Duodenal mucosa (tissue), 2 donors: ENCODE measurements around the gene ZFPM1.

Experiments
- H3K27ac ChIP-seq: one replicate; pipeline ENCODE4 v1.7.0; 2013; ENCODE audit warnings: low read depth, low read length
- H3K27me3 ChIP-seq, 2 donors: one replicate each; pipeline ENCODE4 v1.7.0; 2013; ENCODE audit warnings: low read length in 2 of 2, control low read depth in 1 of 2; ENCODE audit not compliant: insufficient read depth in 2 of 2, control insufficient read depth in 1 of 2
- H3K36me3 ChIP-seq, 2 donors: one replicate each; pipeline ENCODE4 v1.7.0; 2013; ENCODE audit warnings: low read length in 2 of 2, control low read depth in 1 of 2; ENCODE audit not compliant: insufficient read depth in 2 of 2, control insufficient read depth in 1 of 2
- H3K4me1 ChIP-seq, 2 donors: one replicate each; pipeline ENCODE4 v1.7.0; 2013; ENCODE audit warnings: low read length in 2 of 2, control low read depth in 1 of 2; ENCODE audit not compliant: insufficient read depth in 2 of 2, control insufficient read depth in 1 of 2
- H3K4me3 ChIP-seq, 2 donors: one replicate each; pipeline ENCODE4 v1.7.0; 2013; ENCODE audit warnings: low read length in 2 of 2, low read depth in 1 of 2
- H3K9ac ChIP-seq, 2 donors: one replicate each; pipeline ENCODE4 v1.7.0; 2013; ENCODE audit warnings: low read length in 2 of 2, low read depth in 1 of 2
- H3K9me3 ChIP-seq, 2 donors: one replicate each; pipeline ENCODE4 v1.7.0; 2013; ENCODE audit warnings: low read length in 2 of 2, control low read depth in 1 of 2; ENCODE audit not compliant: control insufficient read depth in 1 of 2

The ZFPM1 gene

GRCh38 chr16:88417684-88418476 lies 35.2 kb upstream of the ZFPM1 start:
- H3K9ac ChIP-seq = no peak overlapping the region
- H3K27me3 ChIP-seq = peaks cover 3 to 5% of the 10 kb centered on the region in 2 donors
- no peaks in the 10 kb centered on the region for H3K36me3 ChIP-seq
- no peaks in the 10 kb centered on the region for H3K4me1 ChIP-seq
- H3K9me3 ChIP-seq = no peaks in the 10 kb centered on the region
- no peak overlapping the region for H3K4me3 ChIP-seq
- H3K27ac ChIP-seq = no peak overlapping the region

DNA sequence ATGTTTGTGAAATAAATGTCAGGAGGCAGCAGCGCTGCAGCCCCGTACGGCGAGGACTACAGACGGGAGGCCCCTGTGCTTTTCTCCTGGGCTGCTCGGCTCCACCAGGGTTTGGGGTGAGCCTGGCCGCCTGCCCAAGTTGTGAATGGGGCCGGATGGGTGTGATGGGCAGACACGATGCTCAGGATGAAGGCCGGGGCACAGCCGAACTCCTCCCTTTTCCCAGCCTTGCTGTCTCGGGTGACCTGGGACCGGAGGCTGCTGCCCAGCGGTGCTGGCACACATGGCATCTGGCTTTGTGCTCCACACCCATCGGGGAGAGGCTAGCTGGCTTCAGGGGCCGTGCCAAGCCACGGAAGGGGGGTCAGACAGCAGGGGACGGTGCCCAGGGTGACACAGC lies 34.2 kb upstream of the ZFPM1 start:
- no peak overlapping the region for H3K4me3 ChIP-seq
- H3K4me1 ChIP-seq = no peaks in the 10 kb centered on the region
- no peaks in the 10 kb centered on the region for H3K36me3 ChIP-seq
- peaks cover 3 to 5% of the 10 kb centered on the region in 2 donors for H3K27me3 ChIP-seq
- no peak overlapping the region for H3K27ac ChIP-seq
- H3K9ac ChIP-seq = no peak overlapping the region
- H3K9me3 ChIP-seq = no peaks in the 10 kb centered on the region

- H3K9ac ChIP-seq = no peak overlapping the region
- no peaks in the 10 kb centered on the region for H3K4me1 ChIP-seq
- H3K36me3 ChIP-seq = no peaks in the 10 kb centered on the region
- no peaks in the 10 kb centered on the region for H3K9me3 ChIP-seq
- peaks cover 3 to 5% of the 10 kb centered on the region in 2 donors for H3K27me3 ChIP-seq
- no peak overlapping the region for H3K4me3 ChIP-seq
- H3K27ac ChIP-seq = no peak overlapping the region
Measured at GRCh38 chr16:88419790-88420189, 33.3 kb upstream of the ZFPM1 start.

DNA sequence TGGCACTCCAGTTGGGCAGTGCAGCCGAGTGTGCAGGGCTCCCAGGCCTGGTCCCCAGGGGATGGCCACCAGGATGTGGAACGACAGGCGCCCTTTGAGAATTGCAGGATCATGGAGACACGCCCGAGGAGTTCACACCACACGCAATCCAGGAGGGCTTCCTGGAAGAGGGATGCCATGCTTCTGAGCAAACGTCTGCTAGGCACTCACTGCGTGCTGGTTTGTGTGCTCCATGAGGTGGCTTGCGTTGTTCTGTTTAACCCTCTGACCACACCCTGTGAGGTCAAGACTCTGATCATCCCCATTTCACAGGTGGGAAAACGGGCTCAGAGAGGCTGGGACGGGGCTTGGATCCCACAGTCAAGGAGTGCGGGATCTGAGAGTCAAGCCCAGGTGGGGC lies 32.6 kb upstream of the ZFPM1 start:
- H3K27ac ChIP-seq = no peak overlapping the region

DNA sequence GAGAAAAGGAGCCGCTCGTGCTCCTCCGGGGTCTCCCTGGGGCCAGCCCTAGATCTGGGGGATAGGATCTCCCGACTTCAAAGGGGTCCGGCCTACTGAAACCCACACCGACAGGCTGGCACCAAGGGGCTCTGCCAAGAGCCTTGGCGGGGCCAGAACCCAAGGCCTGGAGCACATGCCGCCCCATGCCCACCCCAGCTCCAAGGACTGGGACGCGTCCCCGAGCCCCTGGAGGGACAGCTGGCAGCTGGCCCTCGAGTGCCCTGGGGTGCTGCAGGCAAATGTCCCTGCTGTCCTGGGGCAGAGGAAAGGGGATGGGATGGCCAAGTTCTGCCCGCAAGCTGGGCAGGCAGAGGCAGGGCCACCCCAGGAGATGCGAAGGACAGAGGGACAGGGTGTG lies 31.8 kb upstream of the ZFPM1 start:
- Histone ChIP-seq H3K36me3 (no peaks in the 10 kb centered on the region), H3K27me3 (peaks cover 3 to 5% of the 10 kb centered on the region in 2 donors), H3K4me3 (no peak overlapping the region), H3K9ac (no peak overlapping the region), H3K9me3 (no peaks in the 10 kb centered on the region), H3K27ac (no peak overlapping the region), H3K4me1 (no peaks in the 10 kb centered on the region)

More for the DNA sequence above, 32.6 kb upstream of the ZFPM1 start:
- no peaks in the 10 kb centered on the region for H3K4me1 ChIP-seq
- H3K36me3 ChIP-seq = no peaks in the 10 kb centered on the region
- peaks cover 3 to 5% of the 10 kb centered on the region in 2 donors for H3K27me3 ChIP-seq
- no peak overlapping the region for H3K9ac ChIP-seq
- H3K9me3 ChIP-seq = no peaks in the 10 kb centered on the region
- H3K4me3 ChIP-seq = no peak overlapping the region

DNA sequence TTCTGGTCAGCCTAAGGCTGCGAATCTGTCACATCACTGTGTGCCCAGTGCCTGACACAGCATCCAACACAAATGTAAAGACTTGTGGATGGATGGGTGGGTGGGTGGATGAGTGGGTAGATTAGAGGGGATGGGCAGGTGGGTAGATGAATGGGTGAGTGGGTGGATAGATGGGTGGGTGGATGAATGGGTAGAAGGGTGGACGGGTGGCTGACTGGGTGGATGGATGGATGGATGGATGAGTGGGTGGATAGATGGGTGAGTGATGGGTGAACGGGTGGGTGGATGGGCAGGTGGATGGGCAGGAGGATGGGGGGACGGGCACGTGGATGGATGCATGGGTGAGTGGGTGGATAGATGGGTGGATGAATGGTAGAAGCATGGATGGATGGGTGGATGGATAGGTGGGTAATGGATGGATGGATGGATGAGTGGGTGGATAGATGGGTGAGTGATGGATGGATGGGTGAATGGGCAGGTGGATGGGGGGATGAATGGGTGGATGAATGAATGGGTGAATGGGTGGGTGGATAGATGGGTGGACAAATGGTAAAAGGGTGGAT lies 31.1 kb upstream of the ZFPM1 start:
- H3K9ac ChIP-seq = no peak overlapping the region
- peaks cover 3 to 5% of the 10 kb centered on the region in 2 donors for H3K27me3 ChIP-seq
- no peaks in the 10 kb centered on the region for H3K36me3 ChIP-seq
- H3K4me3 ChIP-seq = no peak overlapping the region
- no peak overlapping the region for H3K27ac ChIP-seq
- H3K9me3 ChIP-seq = no peaks in the 10 kb centered on the region
- H3K4me1 ChIP-seq = no peaks in the 10 kb centered on the region

DNA sequence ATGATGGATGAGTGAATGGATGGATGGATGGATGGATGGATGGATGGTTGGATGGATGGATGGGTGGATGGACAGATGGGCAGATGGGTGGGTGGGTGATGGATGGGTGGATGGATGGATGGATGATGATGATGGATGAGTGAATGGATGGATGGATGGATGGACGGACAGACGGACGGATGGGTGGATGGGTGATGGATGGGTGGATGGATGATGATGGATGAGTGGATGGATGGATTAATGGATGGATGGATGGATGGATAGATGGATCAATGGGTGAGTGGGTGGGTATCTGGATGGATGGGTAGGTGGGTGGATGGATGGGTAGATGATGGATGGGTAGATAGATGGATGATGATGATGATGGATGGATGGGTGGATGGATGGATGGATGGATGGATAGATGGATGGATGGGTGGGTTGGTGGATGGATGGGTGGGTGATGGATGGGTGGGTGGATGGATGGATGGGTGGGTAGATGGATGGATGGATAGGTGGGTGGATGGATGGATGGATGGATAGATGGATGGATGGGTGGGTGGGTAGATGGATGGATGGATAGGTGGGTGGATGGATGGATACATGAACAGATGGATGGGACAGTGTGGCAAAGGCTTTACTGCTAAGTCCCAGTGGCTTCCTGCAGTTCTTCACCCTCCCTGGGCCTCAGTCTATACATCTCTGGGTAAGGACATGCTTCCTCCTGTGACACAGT lies 30.2 kb upstream of the ZFPM1 start:
- no peak overlapping the region for H3K9ac ChIP-seq
- no peaks in the 10 kb centered on the region for H3K36me3 ChIP-seq
- peaks cover 3 to 4% of the 10 kb centered on the region in 2 donors for H3K27me3 ChIP-seq
- no peaks in the 10 kb centered on the region for H3K4me1 ChIP-seq
- no peaks in the 10 kb centered on the region for H3K9me3 ChIP-seq
- no peak overlapping the region for H3K4me3 ChIP-seq
- H3K27ac ChIP-seq = no peak overlapping the region

GRCh38 chr16:88423448-88423850 lies 29.6 kb upstream of the ZFPM1 start:
- Histone ChIP-seq H3K9ac (no peak overlapping the region), H3K4me3 (no peak overlapping the region), H3K27ac (no peak overlapping the region), H3K4me1 (no peaks in the 10 kb centered on the region), H3K36me3 (no peaks in the 10 kb centered on the region), H3K27me3 (peaks cover 0 to 3% of the 10 kb centered on the region in 2 donors), H3K9me3 (no peaks in the 10 kb centered on the region)

DNA sequence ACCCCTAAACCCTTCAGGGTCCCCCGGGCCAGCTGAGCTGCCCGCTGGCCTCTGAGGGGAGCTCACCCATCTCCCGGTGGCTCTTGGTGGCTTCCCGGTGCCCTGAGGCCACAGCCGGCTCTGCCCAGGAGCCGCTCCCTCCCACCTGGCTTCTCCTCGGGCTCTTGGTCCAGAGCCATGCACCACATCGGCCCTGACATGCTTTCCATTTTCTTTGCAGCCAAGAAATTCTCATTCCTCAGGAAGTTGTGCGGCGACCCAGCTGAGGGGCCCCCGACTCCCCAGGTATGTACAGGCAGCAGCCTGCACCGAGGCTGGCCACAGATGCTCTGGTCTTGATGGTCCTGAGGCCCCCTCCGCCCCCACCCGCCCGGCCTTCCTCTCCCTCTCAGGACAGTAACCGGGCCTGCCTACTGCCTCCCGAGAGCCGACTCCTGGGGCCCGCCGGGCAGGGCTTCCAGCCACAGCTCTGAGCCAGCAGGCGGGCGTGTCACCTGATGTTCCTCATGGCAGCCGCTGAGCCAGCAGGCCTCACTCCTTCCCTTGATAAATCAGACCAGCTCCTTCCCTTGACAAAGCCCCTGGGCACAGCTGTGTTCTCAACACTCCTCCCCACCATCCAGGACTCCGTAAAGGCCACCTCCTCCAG lies 28.4 kb upstream of the ZFPM1 start:
- Histone ChIP-seq H3K4me1 (no peaks in the 10 kb centered on the region), H3K4me3 (no peak overlapping the region), H3K9me3 (no peaks in the 10 kb centered on the region), H3K36me3 (no peaks in the 10 kb centered on the region), H3K9ac (no peak overlapping the region), H3K27me3 (no peaks in the 10 kb centered on the region), H3K27ac (no peak overlapping the region)

GRCh38 chr16:88426018-88426417 lies 27.1 kb upstream of the ZFPM1 start:
- Histone ChIP-seq H3K36me3 (no peaks in the 10 kb centered on the region), H3K9me3 (no peaks in the 10 kb centered on the region), H3K27ac (no peak overlapping the region), H3K4me1 (peaks cover 0 to 2% of the 10 kb centered on the region in 2 donors), H3K4me3 (no peak overlapping the region), H3K27me3 (no peaks in the 10 kb centered on the region), H3K9ac (no peak overlapping the region)
